Measurements from ENCODE around the gene GPR33.

The GPR33 gene

DNA sequence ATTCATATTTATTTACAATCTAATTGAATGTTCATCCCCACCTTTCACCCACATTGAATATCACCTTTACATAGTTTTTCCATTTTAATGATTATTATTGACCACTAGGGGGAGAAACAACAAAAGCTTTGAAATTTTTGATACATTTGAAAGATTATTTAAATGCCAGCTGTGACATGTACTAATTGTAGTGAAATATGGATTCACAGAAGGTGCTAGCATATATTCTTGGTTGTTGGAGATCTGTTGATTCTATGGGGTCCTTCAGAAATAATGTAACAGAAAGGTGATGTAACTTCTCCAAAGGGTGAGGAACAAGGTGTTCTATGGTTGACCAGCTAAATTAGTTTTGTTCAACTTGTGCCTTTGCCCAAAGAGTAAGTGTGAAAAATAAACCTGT is 22.4 kb upstream of the GPR33 start:
- H4K20me1 ChIP-seq (ENCODE audit: insufficient read depth, low read length) = no peaks in the 10 kb centered on the region
- H3F3A ChIP-seq (ENCODE audit: insufficient read depth, low read length) = no peaks in the 10 kb centered on the region
- H3K4me2 ChIP-seq (ENCODE audit: low read depth, low read length) = no peak overlapping the region
- no peaks in the 10 kb centered on the region for H3K36me3 ChIP-seq (replicated peaks; ENCODE audit: insufficient read depth, low read length)
- no peak overlapping the region for H3K4me3 ChIP-seq (ENCODE audit: low read length)
- H3K27ac ChIP-seq (ENCODE audit: low read length) = no peak overlapping the region
- no peaks in the 10 kb centered on the region for H3K27me3 ChIP-seq (replicated peaks; ENCODE audit: insufficient read depth, low read length)
- H3K4me1 ChIP-seq (ENCODE audit: low read length) = no peaks in the 10 kb centered on the region
- DNase-seq = peak; percentile 7
- no peaks in the 10 kb centered on the region for H3K9me3 ChIP-seq (replicated peaks; ENCODE audit: insufficient read depth, low read length)
- no peaks in the 10 kb centered on the region for H3K79me2 ChIP-seq (ENCODE audit: low read length)
- no peak overlapping the region for H3K9ac ChIP-seq (ENCODE audit: low read length)
- TF ChIP-seq, protein P1, sequence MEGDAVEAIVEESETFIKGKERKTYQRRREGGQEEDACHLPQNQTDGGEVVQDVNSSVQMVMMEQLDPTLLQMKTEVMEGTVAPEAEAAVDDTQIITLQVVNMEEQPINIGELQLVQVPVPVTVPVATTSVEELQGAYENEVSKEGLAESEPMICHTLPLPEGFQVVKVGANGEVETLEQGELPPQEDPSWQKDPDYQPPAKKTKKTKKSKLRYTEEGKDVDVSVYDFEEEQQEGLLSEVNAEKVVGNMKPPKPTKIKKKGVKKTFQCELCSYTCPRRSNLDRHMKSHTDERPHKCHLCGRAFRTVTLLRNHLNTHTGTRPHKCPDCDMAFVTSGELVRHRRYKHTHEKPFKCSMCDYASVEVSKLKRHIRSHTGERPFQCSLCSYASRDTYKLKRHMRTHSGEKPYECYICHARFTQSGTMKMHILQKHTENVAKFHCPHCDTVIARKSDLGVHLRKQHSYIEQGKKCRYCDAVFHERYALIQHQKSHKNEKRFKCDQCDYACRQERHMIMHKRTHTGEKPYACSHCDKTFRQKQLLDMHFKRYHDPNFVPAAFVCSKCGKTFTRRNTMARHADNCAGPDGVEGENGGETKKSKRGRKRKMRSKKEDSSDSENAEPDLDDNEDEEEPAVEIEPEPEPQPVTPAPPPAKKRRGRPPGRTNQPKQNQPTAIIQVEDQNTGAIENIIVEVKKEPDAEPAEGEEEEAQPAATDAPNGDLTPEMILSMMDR (IDR thresholded peaks at IDR 0.05; ENCODE audit: low read length) = peak; percentile 41
- TF ChIP-seq EZH2phosphoT487 (IDR thresholded peaks at IDR 0.05; ENCODE audit: low read length) = no peak
- H2AFZ ChIP-seq (ENCODE audit: low read length) = no peak overlapping the region
- H3K9me2 ChIP-seq (replicated peaks; ENCODE audit: insufficient read depth, low read length) = no peaks in the 10 kb centered on the region

- Histone ChIP-seq H3K27me3 (replicated peaks; ENCODE audit: insufficient read depth, low read length) (no peaks in the 10 kb centered on the region), H3K9me2 (replicated peaks; ENCODE audit: insufficient read depth, low read length) (no peaks in the 10 kb centered on the region)
Measured at GRCh38 chr14:31508135-31508534, 20.3 kb upstream of the GPR33 start.

DNA sequence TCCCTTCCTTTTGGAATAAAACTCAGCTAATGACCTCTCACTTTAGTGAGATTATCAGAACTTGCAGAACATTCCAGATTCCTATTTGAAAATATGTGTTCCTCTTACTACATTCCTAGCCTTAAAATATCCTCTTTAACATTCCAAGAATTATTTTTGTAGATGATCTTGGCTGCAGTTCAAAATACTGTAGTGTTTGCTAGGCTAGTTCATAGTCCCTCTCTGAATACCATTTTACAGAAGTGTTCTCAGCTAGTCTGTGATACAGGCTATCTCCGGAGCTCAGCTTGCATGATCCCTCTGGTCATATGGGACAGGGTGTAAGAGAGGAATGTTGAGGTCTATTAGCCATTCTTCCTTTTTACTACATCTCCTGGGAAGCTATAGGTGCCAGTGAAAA is 17.6 kb upstream of the GPR33 start:
- Histone ChIP-seq H3F3A (ENCODE audit: insufficient read depth, low read length) (no peaks in the 10 kb centered on the region), H3K27ac (ENCODE audit: low read length) (no peak overlapping the region), H3K79me2 (ENCODE audit: low read length) (no peaks in the 10 kb centered on the region), H3K4me2 (ENCODE audit: low read depth, low read length) (no peak overlapping the region), H3K9me2 (replicated peaks; ENCODE audit: insufficient read depth, low read length) (no peaks in the 10 kb centered on the region), H3K4me1 (ENCODE audit: low read length) (no peaks in the 10 kb centered on the region), H4K20me1 (ENCODE audit: insufficient read depth, low read length) (no peaks in the 10 kb centered on the region), H3K36me3 (replicated peaks; ENCODE audit: insufficient read depth, low read length) (no peaks in the 10 kb centered on the region), H3K9ac (ENCODE audit: low read length) (no peak overlapping the region), H2AFZ (ENCODE audit: low read length) (no peak overlapping the region), H3K4me3 (ENCODE audit: low read length) (no peak overlapping the region), H3K27me3 (replicated peaks; ENCODE audit: insufficient read depth, low read length) (no peaks in the 10 kb centered on the region), H3K9me3 (replicated peaks; ENCODE audit: insufficient read depth, low read length) (no peaks in the 10 kb centered on the region)
- no peak for DNase-seq
- no peak for TF ChIP-seq EZH2 (optimal IDR thresholded peaks at IDR 0.05; ENCODE audit: low read depth, low read length)
- no peak for TF ChIP-seq EZH2phosphoT487 (IDR thresholded peaks at IDR 0.05; ENCODE audit: low read length)
- TF ChIP-seq, protein P1 (IDR thresholded peaks at IDR 0.05; ENCODE audit: low read length) = no peak

More at GRCh38 chr14:31508135-31508534, 20.3 kb upstream of the GPR33 start:
- Histone ChIP-seq H3K4me2 (ENCODE audit: low read depth, low read length) (no peak overlapping the region), H3K9ac (ENCODE audit: low read length) (no peak overlapping the region), H3K4me3 (ENCODE audit: low read length) (no peak overlapping the region), H3F3A (ENCODE audit: insufficient read depth, low read length) (no peaks in the 10 kb centered on the region), H3K36me3 (replicated peaks; ENCODE audit: insufficient read depth, low read length) (no peaks in the 10 kb centered on the region), H2AFZ (ENCODE audit: low read length) (no peak overlapping the region), H3K79me2 (ENCODE audit: low read length) (no peaks in the 10 kb centered on the region), H3K27ac (ENCODE audit: low read length) (no peak overlapping the region), H3K9me3 (replicated peaks; ENCODE audit: insufficient read depth, low read length) (no peaks in the 10 kb centered on the region), H3K4me1 (ENCODE audit: low read length) (no peaks in the 10 kb centered on the region), H4K20me1 (ENCODE audit: insufficient read depth, low read length) (no peaks in the 10 kb centered on the region)
- DNase-seq = no peak
- TF ChIP-seq EZH2 (optimal IDR thresholded peaks at IDR 0.05; ENCODE audit: low read depth, low read length) (no peak), EZH2phosphoT487 (IDR thresholded peaks at IDR 0.05; ENCODE audit: low read length) (no peak)
- TF ChIP-seq, protein P1 (IDR thresholded peaks at IDR 0.05; ENCODE audit: low read length) = no peak

Data from MM.1S (cell line).